Breast epithelium (tissue), 3 donors: ENCODE measurements around the gene SLC34A3.

Experiments used
- POLR2A ChIP-seq: fragments of 450-650 bp; IDR thresholded peaks from one replicate; pipeline ENCODE4 v1.6.1; 2016; ENCODE audit warnings: antibody characterized with exemption, mild to moderate bottlenecking, moderate library complexity
- POLR2AphosphoS5 ChIP-seq, 3 donors: sonication (generic); formaldehyde crosslinking; IDR thresholded peaks; one replicate each; pipeline ENCODE4 v1.6.1; 2017; ENCODE audit warnings: antibody characterized with exemption in 3 of 3
- TF ChIP-seq, protein P1 (sequence below), 3 donors: fragments of 450-650 bp; IDR thresholded peaks; one replicate each; pipeline ENCODE4 v1.5.1; 2016 to 2017; ENCODE audit warnings: antibody characterized with exemption in 3 of 3, mild to moderate bottlenecking in 3 of 3, moderate library complexity in 3 of 3

DNA sequence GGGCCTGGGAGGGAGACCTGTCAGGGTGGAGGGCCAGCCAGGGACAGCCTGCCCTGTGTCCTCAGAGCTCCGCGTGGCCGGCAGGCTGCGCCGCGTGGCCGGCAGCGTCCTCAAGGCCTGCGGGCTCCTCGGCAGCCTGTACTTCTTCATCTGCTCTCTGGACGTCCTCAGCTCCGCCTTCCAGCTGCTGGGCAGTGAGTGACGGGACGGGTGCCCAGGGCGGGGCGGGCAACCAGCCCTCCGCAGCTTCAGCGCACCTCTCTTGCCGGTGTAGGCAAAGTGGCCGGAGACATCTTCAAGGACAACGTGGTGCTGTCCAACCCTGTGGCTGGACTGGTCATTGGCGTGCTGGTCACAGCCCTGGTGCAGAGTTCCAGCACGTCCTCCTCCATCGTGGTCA, 1.8 kb downstream of the SLC34A3 start:
- no peak for TF ChIP-seq POLR2AphosphoS5 (IDR thresholded peaks at IDR 0.05)
- TF ChIP-seq, protein P1, sequence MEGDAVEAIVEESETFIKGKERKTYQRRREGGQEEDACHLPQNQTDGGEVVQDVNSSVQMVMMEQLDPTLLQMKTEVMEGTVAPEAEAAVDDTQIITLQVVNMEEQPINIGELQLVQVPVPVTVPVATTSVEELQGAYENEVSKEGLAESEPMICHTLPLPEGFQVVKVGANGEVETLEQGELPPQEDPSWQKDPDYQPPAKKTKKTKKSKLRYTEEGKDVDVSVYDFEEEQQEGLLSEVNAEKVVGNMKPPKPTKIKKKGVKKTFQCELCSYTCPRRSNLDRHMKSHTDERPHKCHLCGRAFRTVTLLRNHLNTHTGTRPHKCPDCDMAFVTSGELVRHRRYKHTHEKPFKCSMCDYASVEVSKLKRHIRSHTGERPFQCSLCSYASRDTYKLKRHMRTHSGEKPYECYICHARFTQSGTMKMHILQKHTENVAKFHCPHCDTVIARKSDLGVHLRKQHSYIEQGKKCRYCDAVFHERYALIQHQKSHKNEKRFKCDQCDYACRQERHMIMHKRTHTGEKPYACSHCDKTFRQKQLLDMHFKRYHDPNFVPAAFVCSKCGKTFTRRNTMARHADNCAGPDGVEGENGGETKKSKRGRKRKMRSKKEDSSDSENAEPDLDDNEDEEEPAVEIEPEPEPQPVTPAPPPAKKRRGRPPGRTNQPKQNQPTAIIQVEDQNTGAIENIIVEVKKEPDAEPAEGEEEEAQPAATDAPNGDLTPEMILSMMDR (IDR thresholded peaks at IDR 0.05): no peak
- no peak for TF ChIP-seq POLR2A
